ENCODE data around the gene QSOX2.

DNA sequence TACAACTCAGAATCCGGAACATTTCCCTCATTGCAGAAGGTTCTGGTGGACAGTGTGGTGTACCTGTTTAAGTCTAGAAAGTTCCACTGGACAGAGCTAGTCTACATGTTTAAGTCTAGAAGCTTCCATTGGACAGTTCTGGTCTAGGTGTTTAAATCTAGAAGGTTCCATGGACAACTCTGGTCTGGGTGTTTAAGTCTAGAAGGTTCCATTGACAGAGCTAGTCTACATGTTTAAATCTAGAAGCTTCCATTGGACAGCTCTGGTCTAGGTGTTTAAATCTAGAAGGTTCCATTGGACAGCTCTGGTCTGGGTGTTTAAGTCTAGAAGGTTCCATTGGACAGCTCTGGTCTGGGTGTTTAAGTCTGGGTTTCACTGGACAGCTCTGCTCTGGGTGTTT is 33.3 kb upstream of the QSOX2 start:
- TF ChIP-seq HDAC2 (IDR thresholded peaks at IDR 0.05) (no peak), NR3C1 (IDR thresholded peaks at IDR 0.05) (no peak), EP300 (IDR thresholded peaks at IDR 0.05) (no peak), MAFK (IDR thresholded peaks at IDR 0.05; ENCODE audit: partially characterized antibody) (no peak), ZSCAN20 (CRISPR knock-in tag; IDR thresholded peaks at IDR 0.05) (no peak), REST (IDR thresholded peaks at IDR 0.05) (no peak), RAD21 (conservative IDR thresholded peaks at IDR 0.05 in 1 of 2, IDR thresholded peaks at IDR 0.05 in 1 of 2) (no peak), CHD2 (IDR thresholded peaks at IDR 0.05; ENCODE audit: low read length, partially characterized antibody) (no peak), POLR2A (IDR thresholded peaks at IDR 0.05; ENCODE audit: low read length) (no peak), KDM5A (IDR thresholded peaks at IDR 0.05) (no peak), MYC (IDR thresholded peaks at IDR 0.05; ENCODE audit: borderline replicate concordance, low read length) (no peak), BCL3 (IDR thresholded peaks at IDR 0.05) (no peak)
- TF ChIP-seq, protein P1, sequence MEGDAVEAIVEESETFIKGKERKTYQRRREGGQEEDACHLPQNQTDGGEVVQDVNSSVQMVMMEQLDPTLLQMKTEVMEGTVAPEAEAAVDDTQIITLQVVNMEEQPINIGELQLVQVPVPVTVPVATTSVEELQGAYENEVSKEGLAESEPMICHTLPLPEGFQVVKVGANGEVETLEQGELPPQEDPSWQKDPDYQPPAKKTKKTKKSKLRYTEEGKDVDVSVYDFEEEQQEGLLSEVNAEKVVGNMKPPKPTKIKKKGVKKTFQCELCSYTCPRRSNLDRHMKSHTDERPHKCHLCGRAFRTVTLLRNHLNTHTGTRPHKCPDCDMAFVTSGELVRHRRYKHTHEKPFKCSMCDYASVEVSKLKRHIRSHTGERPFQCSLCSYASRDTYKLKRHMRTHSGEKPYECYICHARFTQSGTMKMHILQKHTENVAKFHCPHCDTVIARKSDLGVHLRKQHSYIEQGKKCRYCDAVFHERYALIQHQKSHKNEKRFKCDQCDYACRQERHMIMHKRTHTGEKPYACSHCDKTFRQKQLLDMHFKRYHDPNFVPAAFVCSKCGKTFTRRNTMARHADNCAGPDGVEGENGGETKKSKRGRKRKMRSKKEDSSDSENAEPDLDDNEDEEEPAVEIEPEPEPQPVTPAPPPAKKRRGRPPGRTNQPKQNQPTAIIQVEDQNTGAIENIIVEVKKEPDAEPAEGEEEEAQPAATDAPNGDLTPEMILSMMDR (IDR thresholded peaks at IDR 0.05), result no peak
- TF ChIP-seq, protein P2, sequence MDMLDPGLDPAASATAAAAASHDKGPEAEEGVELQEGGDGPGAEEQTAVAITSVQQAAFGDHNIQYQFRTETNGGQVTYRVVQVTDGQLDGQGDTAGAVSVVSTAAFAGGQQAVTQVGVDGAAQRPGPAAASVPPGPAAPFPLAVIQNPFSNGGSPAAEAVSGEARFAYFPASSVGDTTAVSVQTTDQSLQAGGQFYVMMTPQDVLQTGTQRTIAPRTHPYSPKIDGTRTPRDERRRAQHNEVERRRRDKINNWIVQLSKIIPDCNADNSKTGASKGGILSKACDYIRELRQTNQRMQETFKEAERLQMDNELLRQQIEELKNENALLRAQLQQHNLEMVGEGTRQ (IDR thresholded peaks at IDR 0.05), result no peak
